Fibroblast of skin of left biceps (primary cell): Measurements from ENCODE around the gene PRXL2C.
A peak's percentile ranks its signal among the peaks of the same experiment; 100 is the strongest.
"Not testable (repeated sequence)": the region's sequence is repeated elsewhere in the genome, so short reads cannot be mapped to it uniquely, and the experiment has no call there.

Experiments used
- DNase-seq, 2 experiments: peaks; one replicate each; pipeline ENCODE4 v3.0.0-alpha.2; 2013; ENCODE audit warnings: low read depth in 2 of 2

Gene PRXL2C

DNA sequence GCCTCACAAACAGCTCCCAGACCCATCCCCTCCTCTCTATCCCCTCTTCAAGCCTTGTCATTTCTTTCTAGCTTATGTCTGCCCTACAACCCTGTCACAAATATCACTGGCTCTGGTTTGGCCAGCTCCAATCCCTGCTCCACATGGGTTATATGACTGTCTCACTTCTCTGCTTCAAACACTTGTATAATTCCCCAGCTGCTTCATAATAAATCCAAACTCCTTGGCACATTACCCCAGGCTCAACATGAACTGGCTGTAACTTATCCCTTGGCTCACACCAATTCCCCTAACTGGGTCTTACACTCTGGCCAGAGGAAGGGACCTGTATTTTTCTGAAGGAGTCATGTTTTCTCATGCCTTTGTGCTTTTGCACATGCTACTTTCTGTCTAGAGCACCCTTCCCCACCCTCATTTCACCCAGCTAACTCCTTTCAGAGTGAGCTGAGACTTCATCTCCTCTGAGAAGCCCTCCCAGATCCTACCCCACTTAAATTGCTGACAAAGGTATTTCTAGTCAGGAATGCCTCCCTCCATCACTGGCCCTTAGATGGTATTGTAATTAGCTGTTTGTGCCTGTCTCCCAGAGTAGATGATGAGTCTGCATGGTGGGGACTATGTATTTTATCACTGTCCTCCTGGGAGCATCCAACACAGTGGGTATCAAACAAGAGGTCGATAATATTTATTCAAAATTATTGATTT is 5.3 kb downstream of the PRXL2C start:
- DNase-seq: no peak

DNA sequence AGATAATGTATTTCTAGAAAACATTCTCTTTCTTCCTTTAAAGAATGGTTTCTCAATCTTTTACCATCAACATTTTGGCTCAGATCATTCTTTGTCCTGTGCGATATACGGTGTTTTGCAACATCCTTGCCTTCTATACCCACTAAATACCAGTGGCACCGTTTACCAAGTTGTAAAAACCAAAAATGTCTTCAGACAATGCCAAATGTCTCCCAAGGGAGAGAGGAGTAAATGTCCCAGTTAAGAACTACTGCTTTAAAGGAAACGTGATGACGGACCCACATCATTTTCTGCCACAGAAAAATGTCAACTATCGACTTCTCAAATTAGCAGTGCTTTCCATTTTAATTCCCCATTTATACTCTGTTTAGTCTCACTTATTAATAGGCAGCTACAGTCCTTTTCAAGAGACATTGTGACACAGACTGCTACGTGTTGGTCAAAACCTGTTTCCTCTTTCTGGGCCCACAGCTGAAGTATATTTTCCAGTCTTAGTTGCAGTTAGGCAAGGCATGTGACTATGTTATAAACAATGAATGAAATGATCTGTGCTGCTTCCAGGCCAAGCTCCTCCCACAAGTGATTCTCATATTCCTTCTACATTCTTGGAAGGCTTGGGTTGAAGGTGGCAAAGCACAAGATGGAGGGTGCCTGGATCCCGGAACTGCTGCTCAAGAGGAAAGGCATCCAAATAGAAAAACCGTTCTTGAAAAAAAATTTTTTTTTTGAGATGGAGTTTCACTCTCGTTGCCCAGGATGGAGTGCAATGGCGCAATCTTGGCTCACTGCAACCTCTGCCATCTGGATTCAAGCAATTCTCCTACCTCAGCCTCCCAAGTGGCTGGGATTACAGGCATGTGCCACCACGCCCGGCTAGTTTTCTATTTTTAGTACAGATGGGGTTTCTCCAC is 8.8 kb downstream of the PRXL2C start:
- peak; percentile 54 for DNase-seq

DNA sequence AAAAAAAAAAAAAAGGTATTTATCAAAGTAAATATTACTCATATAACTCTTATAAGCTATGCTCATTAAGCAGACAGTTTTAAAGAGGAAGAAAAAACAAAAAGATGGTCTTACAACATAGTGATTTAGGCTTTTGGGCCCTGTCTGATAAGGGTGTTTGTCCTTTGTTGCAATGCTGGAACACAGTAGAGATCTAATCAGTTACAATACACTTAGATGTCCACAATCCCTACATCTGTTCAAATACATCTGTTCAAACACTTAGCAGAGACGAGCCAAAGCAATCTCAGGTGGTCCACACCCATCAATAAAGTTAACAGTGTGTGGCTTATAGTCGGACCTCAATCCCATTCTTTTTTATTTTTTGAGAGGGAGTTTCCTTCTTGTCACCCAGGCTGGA is 11.0 kb downstream of the PRXL2C start:
- DNase-seq: no peak

DNA sequence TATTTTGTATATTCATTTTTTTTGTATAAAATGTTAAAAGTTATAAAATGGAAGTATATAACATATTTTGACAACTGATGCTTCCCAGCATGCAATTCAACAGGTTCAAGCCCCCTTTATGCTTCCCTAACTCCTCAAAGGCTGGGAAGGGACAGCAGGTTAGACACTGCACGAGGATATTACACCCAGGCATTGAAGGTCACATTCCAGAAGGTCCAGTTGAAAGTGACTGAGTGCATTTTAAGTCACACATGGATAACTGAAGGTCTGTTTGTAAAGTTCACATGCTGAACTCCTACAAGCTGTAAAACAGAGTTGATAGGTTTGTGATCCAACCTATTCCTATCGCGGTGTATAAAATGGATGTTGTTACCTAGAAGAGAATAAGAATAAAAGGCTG is 13.6 kb downstream of the PRXL2C start:
- no peak for DNase-seq

DNA sequence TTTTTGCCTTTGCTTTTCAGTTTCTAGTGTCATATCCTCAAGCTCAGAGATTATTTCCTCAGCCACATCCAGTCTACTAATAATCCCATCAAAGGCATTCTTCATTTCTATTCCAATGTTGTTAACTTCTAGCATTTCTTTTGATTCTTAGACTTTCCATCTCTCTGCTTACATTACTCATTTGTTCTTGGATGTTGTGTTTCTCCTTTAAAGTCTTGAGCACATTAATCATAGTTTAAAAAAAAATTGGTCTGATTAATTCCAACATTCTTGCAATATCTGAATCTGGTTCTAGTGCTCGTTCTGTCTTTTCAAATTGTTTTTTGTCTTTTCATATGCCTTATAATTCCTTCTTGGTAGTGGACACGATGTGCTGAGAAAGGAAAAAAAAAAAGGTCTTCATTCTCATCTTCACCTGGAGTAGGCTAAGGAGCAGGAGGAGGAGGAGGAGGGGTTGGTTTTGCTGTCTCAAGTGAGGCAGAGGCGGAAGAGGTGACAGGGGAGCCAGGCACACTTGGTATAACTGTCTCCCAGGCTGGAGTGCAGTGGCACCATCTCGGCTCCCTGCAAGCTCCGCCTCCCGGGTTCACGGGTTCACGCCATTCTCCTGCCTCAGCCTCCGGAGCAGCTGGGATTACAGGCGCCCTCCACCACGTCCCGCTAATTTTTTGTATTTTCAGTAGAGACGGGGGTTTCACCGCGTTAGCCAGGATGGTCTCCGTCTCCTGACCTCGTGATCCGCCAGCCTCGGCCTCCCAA is 16.3 kb downstream of the PRXL2C start:
- DNase-seq: no peak

DNA sequence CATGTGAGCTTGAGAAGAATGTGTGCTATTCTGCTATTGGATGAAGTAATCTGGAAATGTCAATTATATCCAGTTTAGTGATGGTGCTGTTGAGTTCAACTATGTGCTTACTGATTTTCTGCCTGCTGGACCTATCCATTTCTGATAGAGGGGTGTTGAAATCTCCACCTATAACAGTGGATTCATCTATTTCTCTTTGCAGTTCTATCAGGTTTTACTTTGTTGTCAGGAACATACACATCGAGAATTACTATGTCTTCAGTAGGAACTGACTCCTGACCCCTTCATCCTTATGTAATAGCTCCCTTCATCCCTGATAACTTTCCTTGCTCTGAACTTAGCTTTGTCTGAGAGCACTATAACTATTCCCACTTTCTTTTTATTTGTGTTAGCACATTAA is 18.7 kb downstream of the PRXL2C start:
- no peak for DNase-seq

DNA sequence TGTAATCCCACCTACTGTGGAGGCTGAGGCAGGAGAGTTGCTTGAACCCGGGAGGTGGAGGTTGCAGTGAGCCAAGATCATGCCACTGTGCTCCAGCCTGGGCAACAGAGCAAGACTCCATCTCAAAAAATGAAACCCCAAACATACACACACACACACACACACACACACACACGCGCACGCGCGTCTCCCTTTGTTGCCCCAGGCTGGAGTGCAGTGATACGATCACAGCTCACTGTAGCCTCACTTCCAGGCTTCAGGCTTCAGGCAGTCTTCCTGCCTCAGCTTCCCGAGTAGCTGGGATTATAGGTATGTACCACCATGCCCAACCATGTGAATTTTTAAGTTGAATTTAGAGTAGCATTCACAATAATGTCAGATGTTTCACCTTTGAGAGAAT is 21.5 kb downstream of the PRXL2C start:
- DNase-seq: not testable (repeated sequence)

DNA sequence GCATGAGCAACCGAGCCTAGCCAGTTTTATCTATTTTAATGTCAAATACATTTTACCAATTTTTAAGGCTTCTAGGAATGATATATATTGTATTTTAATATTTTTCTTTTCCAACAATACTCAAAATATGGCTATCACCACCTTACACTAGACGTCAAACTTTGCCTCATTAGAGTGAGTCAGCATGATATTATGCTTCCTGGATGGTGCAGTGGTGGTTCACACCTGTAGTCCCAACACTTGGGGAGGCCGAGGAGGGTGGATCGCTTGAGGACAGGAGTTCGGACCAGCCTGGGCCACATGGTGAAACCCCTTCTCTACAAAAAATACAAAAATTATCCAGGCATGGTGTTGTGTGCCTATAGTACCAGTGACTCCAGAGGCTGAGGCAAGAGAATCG is 28.2 kb downstream of the PRXL2C start:
- DNase-seq: no peak

DNA sequence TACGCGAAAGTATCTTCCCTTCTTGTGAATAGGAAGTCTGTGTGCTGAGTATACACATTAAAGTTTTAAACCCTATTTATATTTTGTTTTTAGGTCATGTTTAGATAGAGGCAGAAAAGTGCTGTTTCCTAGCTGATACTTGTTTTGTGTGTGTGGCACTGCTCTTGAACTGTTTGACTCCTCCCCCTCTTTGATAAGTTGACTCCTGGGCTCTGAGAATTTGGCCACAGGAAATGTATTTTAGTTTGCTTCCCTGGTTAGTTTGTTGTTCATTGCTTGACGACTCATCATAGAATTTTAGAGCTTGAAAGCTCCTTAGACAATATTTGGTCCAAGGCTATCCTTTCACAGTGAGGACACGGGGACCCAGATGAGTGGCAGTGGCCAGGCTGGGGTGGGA is 33.5 kb downstream of the PRXL2C start:
- no peak for DNase-seq

DNA sequence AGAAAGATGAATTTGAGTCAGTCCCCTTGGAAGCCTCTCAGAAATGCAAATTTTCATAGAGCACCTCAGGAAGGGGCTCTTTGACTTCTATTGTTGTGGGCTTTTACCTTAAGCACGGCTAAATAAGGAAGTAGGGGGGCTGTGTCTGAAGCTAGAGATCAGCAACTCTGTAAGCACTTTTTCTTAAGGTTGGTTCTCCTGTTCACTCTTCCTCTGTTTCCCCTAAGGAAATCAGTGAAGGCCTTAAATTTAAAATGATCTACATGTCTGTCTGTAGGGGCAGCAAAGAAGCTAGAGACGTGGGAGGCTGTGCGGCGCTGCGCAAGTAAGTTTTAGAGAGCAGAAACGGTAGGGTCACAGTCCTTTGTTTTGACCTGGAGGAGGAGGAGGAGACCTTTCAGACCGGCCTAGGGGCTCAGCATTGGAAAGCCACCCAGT is 34.3 kb downstream of the PRXL2C start:
- DNase-seq: no peak

DNA sequence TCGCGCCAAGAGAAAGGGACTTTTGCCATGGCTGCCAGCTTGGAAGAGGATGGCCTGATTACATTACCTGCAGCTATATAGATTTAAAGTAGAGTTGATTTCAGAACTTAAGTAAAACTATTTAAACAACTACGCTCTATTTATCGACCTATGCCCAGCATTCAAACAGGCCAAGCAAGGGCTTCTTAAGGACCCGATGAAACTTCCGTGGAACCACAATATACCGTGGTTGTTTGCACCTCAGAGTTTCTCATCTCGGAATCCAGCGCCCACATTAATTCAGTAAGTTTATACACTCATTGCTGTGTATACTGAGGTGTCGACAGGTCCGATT is 35.0 kb downstream of the PRXL2C start:
- no peak for DNase-seq

DNA sequence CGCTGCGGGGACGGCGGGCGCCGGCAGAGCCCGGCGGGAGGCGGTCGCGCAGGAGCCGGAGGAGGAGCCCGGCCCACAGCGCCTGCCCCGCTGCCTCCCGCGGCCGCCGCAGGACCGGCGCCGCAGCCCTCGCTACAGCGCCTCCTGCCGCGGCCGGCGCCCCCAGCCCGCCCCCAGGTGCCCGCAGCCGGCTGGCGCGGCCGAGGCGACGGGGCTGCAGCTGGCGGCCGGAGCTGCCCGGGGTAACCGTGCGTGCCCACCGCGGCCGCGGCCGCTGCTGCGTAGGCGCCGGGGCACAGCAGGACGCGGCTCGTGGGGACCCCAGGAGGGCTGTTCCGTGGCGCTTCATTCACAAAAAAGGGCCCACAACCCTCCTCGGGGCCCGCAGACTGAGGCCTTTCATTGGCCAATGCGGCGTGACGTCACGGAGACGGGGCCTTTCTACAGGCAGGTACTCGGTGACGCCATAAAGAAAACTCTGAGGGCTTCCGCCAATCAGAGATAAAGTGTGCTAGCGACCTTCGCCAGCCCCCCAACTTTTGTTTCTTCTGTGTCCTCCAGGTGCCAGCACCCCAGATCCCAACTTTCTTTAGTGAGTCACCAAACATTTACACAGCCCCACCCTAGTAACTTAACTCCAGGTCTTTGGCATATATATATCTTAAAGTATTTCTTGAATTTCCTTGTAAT is 35.5 kb downstream of the PRXL2C start, which contains the start of gene CDC14B:
CDC14B (minus strand) TSS at position 353 of the 690 bp plus-strand sequence. CDS start 465 bp downstream, outside the sequence.
- DNase-seq: peak; percentile 63 to 67

DNA sequence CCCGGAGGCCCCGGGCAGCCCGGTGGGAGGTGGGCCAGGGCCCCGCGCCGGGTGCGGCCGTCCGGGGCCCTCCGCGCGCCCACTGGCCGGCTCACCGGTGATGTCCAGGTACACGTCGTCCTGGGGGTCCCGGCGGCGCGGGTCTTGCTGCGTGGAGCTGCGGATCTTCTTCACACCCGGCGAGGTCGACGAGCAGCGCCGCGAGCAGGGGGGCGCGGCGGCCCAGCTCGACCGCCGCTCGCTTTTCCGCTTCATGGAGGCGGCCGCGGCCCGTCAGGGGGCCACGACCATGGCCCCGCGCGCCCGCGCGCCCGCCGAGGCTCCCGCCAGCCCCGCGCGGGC is 36.0 kb downstream of the PRXL2C start:
- no peak for DNase-seq

DNA sequence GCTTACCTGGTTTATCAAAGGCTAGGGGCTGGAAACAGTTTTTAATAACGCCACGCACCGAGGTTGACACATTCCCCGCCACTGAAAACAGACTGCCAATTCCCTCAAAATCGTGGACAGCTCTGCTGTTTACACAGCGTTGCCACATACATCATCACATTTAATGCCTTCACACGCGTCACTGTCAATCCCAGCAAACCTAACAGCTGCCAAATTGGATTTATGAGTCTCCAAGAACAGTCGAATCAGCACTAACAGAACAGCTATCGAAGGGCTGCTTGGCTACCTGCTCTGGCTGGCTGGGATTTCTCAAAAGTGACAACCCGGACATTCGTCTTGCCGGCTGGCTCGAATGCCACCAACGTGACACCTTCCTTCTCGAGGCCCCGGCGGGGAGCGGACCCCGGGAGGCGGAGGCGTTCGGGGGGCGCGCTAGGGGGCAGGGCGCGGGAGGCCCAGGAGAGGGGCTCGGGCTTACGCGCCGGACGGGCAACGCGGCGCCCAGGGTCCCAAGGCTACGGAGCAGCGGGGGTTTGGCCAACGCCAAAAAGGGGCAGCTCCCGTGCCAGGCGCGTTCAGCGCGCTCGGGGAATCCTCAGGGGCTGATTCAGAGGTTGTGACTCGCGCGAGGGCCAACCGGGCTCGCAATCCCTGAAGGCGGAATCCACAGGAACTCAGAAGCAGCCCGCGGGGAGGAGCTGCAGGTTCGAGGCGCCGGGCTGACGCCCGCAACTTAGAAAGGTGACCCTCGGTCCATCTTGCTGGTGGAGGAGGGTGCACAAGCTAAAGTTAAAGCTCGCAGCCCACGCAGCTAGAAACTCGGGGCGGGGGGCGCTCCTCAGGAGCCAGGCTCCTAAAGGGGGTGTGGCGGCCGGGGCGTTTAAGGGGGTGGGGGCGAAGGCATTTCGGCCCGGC is 36.7 kb downstream of the PRXL2C start:
- no peak for DNase-seq

DNA sequence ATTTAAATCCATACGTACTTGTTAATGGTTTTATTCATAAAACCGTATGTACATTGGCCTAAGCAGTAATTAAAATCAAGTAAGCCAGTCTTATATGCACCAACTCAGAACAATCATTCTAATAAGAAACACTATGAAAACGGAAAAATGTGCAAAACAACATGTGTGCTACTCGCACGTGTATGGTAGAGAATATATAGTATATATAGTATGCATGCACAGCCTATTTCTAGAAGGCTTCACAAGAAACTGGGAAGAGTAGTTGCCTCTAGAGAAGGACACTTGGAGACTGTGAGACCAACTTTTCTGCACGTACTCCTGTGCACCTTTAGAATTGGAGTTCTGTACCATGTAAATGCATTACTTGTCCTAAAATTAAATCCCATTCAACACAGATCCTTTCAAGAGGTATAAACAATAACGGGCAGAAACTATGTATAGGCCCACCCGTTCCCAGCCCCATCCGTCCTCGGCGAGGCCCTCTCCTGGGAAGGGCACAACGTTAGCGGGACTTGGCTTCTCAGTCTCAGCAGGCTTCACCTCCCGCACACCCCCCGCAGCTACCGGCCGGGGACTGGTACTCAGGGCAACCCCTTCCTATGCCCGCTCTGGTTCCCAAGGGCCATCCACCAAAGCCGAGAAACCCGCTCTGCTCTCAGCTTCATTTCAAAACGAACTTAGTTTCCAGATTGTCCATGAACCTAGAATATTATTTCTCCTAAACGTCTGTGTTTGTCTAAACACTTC is 37.5 kb downstream of the PRXL2C start:
- no peak for DNase-seq

DNA sequence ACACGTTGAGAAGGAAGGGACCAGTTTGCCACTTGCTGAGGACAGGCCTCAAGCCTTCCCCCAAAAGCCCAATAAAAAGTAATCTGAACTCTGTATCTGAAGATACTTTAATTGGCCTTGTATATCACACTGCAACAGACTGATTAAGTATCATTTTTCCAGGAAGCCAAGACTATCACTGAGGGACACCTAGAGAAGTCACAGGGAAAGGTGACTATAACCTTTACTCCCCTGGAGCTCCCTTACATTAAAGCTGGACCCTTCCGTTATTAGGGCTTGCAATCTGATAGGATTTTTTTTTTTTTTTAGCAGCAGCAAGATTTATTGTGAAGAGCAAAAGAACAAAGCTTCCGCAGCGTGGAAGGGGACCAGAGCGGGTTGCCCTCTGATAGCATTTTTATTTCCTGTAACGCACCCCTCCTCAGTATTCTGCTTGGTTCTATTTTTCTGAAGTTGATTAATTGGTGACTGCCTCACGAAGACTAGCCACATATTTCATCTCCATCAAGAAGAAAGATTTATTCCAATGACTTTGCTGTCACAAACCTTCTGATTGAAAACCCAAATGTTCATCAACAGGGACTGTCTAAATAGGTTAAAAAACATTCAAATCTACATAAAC is 38.2 kb downstream of the PRXL2C start:
- DNase-seq: no peak

DNA sequence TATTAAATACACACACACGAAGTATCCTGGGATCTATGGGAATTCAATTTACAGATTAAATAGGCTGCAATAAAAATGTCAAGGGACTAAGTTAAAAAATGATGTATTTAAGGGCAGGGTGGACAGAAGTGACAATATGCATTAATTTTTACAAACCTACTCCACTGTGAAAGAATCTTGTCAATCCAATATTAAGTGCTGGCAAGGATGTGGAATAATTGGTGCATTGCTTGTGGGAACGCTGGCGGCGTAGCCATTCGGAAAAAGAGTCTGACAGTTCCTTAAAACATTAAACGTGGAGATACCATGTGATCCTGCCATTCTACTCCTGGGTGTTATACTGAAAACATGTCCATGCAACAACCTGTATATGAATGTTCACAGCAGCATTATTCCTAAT is 39.7 kb downstream of the PRXL2C start:
- DNase-seq: no peak

DNA sequence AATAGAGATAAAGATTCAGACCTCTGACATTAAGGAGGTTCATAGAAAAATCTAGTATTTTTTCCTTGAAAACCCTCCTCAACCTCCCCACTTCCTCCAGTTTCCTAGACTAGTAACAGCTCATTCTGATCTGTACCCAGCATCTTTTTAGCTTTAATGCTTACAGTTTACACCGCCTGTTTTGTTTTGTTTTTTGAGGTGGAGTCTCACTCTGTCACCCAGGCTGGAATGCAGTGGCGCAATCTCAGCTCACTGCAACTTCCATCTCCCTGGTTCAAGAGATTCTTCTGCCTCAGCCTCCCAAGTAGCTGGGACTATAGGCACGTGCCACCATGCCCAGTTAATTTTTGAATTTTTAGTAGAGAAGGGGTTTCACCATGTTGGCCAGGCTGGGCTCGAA is 40.5 kb downstream of the PRXL2C start:
- DNase-seq: not testable (repeated sequence)

DNA sequence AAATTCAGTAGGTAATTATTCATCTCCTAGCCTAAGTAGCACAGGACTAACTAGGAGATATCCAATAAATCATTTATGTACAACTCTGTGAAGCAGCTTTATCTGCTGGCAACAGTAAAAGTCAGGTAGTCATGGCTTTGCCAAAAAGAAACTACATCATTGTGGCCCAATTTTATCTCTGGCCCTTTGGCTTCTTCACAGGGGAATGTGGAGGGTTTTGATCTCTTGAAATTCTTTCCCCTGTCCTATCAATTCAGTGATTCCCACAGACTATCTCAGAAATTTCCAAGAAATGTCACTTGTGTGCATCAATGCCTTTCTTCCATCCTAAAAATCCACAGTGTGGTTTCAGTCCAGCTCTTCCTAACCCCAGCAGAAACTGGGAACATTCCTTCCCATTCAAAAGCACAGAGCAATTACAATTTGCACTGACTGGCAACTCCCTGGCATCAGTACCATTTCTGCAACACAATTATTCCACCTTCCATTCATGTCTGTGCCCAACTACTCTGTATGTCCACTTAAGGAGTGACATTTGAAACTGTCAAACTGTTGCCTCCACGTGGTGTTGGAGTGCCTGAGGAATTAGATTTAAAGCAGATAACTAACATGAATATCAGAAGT is 42.0 kb downstream of the PRXL2C start:
- DNase-seq: no peak
